Transverse colon (tissue), 4 donors: Measurements from ENCODE around the gene LRRC46. TPM values are rescaled to one million over a fixed set of nuclear protein-coding genes. Genes with fewer than 3 reads are reported as not detected.

Experiments used
- DNase-seq: peaks from one replicate; pipeline ENCODE4 v3.0.0-alpha.2; 2019
- H3K27ac ChIP-seq, 4 donors: fragments of 200-600 bp; sonication (generic); 2 replicates each; pipeline ENCODE4 v1.5.1; 2016 to 2018; ENCODE audit warnings: inconsistent platforms in 4 of 4
- H3K27me3 ChIP-seq: fragments of 200-600 bp; sonication (generic); 2 replicates; pipeline ENCODE4 v1.5.1; 2017; ENCODE audit warnings: inconsistent platforms
- H3K36me3 ChIP-seq, 4 donors: fragments of 200-600 bp; sonication (generic); 2 replicates each; pipeline ENCODE4 v1.5.1; 2017 to 2019; ENCODE audit warnings: inconsistent platforms in 4 of 4
- H3K4me1 ChIP-seq, 4 donors: fragments of 200-600 bp; sonication (generic); 2 replicates each; pipeline ENCODE4 v1.5.1; 2017 to 2020; ENCODE audit warnings: inconsistent platforms in 4 of 4
- H3K4me3 ChIP-seq, 4 donors: fragments of 200-600 bp; sonication (generic); 1 replicate in 1 of 4; 2 replicates in 3 of 4; pipeline versions ENCODE4 v1.5.1 to v1.6.1; 2017 to 2019; ENCODE audit warnings: inconsistent platforms in 4 of 4
- H3K9me3 ChIP-seq, 2 donors: fragments of 200-600 bp; sonication (generic); 2 replicates each; pipeline ENCODE4 v1.5.1; 2017 to 2019; ENCODE audit warnings: inconsistent platforms in 2 of 2
- EP300 ChIP-seq: sonication (generic); formaldehyde crosslinking; IDR thresholded peaks from one replicate; pipeline ENCODE4 v1.6.1; 2017; ENCODE audit warnings: antibody characterized with exemption, low read depth
- POLR2A ChIP-seq: fragments of 450-650 bp; IDR thresholded peaks from one replicate; pipeline ENCODE4 v1.6.1; 2016; ENCODE audit warnings: antibody characterized with exemption, mild to moderate bottlenecking, moderate library complexity
- POLR2AphosphoS5 ChIP-seq, 3 donors: sonication (generic); formaldehyde crosslinking; IDR thresholded peaks; one replicate each; pipeline ENCODE4 v1.6.1; 2016; ENCODE audit warnings: antibody characterized with exemption in 3 of 3
- WGBS, 2 donors: methylation state at CpG; one replicate each; pipeline ENCODE4 v1.1.5; 2018; ENCODE audit warnings: low coverage in 1 of 2; 5-methylcytosine and 5-hydroxymethylcytosine counted together
- in situ Hi-C, 4 donors: fragments of 200-750 bp; cut with MboI; loops; one replicate each; pipeline versions ENCODE4 v1.15.0 to v1.15.1; 2017; ENCODE audit warnings: low sequenced_read_pairs in 3 of 4, low pct_ligation_motif_present in 1 of 4, low pct_unique_long_range_greater_than_20kb in 1 of 4
- intact Hi-C: fragments of 100-400 bp; cut with DNase I; formaldehyde crosslinking; loops from one replicate; pipeline ENCODE4 v1.15.1; 2023; ENCODE audit warnings: low total_unique reads
- total RNA-seq, 4 donors: library from RNA; depleted of rRNA; stranded (reverse); fragments of >200 nt; gene quantifications; one replicate each; pipeline ENCODE4 v1.1.0, GENCODE V29; 2016
- TF ChIP-seq, protein P1 (sequence below), 5 experiments: fragments of 200-600 bp in 3 of 5; fragments of 450-650 bp in 2 of 5; sonication (generic) in 3 of 5; IDR thresholded peaks; 1 replicate in 2 of 5; 2 replicates in 3 of 5; pipeline ENCODE4 v1.5.1; 2016 to 2017; ENCODE audit warnings: antibody characterized with exemption in 5 of 5, inconsistent platforms in 3 of 5, mild to moderate bottlenecking in 2 of 5, moderate library complexity in 1 of 5

The LRRC46 gene
- total RNA-seq, 4 donors from 2014 or later = 0.48 to 0.80 TPM; not detected in 2

DNA sequence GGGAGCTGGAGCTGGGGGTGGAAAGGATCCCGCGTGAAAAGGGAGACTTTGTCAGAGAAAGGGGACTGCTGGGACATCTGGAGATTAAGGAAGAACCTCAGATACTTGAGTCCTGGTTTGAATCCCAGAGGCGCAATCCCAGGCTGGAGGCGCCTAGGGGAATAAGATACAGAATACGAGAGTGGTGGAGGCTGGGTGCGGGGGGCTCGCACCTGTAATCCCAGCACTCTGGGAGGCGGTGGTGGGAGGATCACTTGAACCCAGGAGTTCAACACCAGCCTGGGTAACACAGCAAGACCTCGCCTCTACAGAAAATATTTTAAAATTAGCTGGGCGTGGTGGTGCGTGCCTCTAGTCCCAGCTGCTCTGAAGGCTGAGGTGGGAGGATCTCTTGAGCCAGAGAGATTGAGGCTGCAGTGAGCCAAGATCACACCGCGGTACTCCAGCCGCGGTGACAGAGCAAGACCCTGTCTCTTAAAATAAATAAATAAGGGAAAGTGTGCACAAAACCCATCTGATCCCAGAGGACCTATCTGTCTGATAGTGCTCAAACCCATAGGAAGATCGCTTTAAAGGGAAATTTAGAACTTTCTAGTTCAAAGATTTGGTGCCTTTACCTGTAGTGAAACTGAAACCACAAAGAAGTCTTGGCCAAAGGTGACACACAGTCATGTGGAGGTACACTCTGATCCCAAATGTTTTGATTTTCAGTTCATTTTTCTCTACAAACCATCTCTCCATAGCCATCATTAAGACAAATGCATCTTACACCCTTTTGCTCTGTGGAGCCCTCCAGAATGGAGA is 10.2 kb downstream of the LRRC46 start:
- Histone ChIP-seq H3K4me3 (peak overlapping the region in 2 of 4 donors; percentile 74 to 94), H3K4me1 (peaks cover 12 to 37% (median 32%) of the 10 kb centered on the region in 4 donors), H3K27ac (peak overlapping the region; percentile 65 to 84 (median 77)), H3K36me3 (no peaks in the 10 kb centered on the region), H3K9me3 (no peaks in the 10 kb centered on the region), H3K27me3 (peaks cover 14% of the 10 kb centered on the region)
- in situ Hi-C loops = loop anchor here (5.0 to 25.0 kb wide), 3 partner anchors 46 to 121 kb away; partner anchors contain the start of genes CDK5RAP3 (in 1 of the 4) and PRR15L (in 1 of the 4)
- no peak for DNase-seq
- intact Hi-C loops = loop anchor here (2.0 to 10.0 kb wide), 2 partner anchors 49 to 103 kb away; partner anchors contain the start of gene PNPO
- 58 to 67% methylated on average over 7 to 16 of the region's 16 CpGs for WGBS, 2 donors
- TF ChIP-seq POLR2AphosphoS5 (IDR thresholded peaks at IDR 0.05) (no peak), POLR2A (no peak)
- TF ChIP-seq, protein P1, sequence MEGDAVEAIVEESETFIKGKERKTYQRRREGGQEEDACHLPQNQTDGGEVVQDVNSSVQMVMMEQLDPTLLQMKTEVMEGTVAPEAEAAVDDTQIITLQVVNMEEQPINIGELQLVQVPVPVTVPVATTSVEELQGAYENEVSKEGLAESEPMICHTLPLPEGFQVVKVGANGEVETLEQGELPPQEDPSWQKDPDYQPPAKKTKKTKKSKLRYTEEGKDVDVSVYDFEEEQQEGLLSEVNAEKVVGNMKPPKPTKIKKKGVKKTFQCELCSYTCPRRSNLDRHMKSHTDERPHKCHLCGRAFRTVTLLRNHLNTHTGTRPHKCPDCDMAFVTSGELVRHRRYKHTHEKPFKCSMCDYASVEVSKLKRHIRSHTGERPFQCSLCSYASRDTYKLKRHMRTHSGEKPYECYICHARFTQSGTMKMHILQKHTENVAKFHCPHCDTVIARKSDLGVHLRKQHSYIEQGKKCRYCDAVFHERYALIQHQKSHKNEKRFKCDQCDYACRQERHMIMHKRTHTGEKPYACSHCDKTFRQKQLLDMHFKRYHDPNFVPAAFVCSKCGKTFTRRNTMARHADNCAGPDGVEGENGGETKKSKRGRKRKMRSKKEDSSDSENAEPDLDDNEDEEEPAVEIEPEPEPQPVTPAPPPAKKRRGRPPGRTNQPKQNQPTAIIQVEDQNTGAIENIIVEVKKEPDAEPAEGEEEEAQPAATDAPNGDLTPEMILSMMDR (IDR thresholded peaks at IDR 0.05) = peak in 1 of 5 experiments; percentile 36

DNA sequence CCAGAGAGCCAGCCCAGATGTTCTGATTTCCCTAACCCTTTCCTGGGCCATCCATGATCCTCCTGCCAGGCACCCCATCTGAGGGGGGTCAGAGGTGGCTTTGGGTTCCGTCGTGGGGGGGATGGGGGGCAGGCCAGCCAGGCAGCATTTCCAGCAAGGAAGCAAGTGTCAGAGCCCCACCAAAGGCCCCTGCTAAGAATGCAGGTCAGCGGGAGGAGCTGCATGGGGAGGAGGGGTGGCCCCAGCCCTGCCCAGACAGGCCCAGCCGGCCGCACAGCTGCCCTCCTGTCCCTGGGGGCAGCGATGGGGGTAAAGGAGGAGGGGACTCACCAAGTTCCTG is 11.9 kb downstream of the LRRC46 start:
- H3K36me3 ChIP-seq = no peaks in the 10 kb centered on the region
- peaks cover 12 to 37% (median 32%) of the 10 kb centered on the region in 4 donors for H3K4me1 ChIP-seq
- no peak for DNase-seq
- 15% methylated on average over 6 of the region's 6 CpGs; no CpG with 5 or more reads in 1 of the 2 donors for WGBS, 2 donors
- in situ Hi-C loops = loop anchor here (5.0 to 25.0 kb wide), 3 partner anchors 44 to 119 kb away; partner anchors contain the start of genes CDK5RAP3 (in 1 of the 4) and PRR15L (in 1 of the 4)
- intact Hi-C loops = loop anchor here (2.0 to 10.0 kb wide), 2 partner anchors 47 to 101 kb away; partner anchors contain the start of gene PNPO
- no peak for TF ChIP-seq POLR2A
- TF ChIP-seq POLR2AphosphoS5 (IDR thresholded peaks at IDR 0.05) = no peak
- TF ChIP-seq, protein P1 (IDR thresholded peaks at IDR 0.05) = peak in 1 of 5 experiments; percentile 7
- TF ChIP-seq EP300 = no peak
- no peak overlapping the region for H3K4me3 ChIP-seq
- no peaks in the 10 kb centered on the region for H3K9me3 ChIP-seq
- peak overlapping the region in 1 of 4 donors; percentile 50 for H3K27ac ChIP-seq
- H3K27me3 ChIP-seq = peaks cover 30% of the 10 kb centered on the region

DNA sequence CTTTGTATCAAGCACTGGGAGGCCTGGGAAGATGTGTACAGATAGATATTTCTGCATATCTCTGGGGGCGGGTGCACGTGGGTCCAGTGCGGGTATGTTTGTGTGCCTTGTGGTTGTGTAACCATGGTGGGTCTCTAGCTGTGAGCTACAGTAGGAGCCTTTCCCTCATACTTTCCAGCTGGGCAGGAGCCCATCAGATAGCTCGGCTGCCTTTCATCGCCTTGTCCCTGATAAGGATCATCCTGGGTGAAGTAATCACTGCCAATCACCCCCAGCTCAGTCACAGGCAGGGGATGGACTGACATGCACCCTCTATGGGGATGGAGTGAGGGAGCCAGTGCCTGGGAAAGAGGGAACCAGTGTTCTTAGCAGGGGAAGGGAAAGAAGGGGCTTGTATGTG is 12.8 kb downstream of the LRRC46 start:
- 30 to 60% methylated on average over 2 to 5 of the region's 5 CpGs for WGBS, 2 donors
- Histone ChIP-seq H3K4me3 (no peak overlapping the region), H3K36me3 (no peaks in the 10 kb centered on the region), H3K27ac (no peak overlapping the region), H3K27me3 (peaks cover 34% of the 10 kb centered on the region), H3K4me1 (peaks cover 12 to 37% (median 32%) of the 10 kb centered on the region in 4 donors), H3K9me3 (no peaks in the 10 kb centered on the region)
- in situ Hi-C loops = loop anchor here (5.0 to 25.0 kb wide), 3 partner anchors 43 to 118 kb away; partner anchors contain the start of genes CDK5RAP3 (in 1 of the 4) and PRR15L (in 1 of the 4)
- TF ChIP-seq POLR2AphosphoS5 (IDR thresholded peaks at IDR 0.05) (no peak), EP300 (no peak)
- intact Hi-C loops = loop anchor here (10.0 kb wide), 1 partner anchor 101 kb away; the partner anchor contains the start of gene PNPO
- DNase-seq = no peak

DNA sequence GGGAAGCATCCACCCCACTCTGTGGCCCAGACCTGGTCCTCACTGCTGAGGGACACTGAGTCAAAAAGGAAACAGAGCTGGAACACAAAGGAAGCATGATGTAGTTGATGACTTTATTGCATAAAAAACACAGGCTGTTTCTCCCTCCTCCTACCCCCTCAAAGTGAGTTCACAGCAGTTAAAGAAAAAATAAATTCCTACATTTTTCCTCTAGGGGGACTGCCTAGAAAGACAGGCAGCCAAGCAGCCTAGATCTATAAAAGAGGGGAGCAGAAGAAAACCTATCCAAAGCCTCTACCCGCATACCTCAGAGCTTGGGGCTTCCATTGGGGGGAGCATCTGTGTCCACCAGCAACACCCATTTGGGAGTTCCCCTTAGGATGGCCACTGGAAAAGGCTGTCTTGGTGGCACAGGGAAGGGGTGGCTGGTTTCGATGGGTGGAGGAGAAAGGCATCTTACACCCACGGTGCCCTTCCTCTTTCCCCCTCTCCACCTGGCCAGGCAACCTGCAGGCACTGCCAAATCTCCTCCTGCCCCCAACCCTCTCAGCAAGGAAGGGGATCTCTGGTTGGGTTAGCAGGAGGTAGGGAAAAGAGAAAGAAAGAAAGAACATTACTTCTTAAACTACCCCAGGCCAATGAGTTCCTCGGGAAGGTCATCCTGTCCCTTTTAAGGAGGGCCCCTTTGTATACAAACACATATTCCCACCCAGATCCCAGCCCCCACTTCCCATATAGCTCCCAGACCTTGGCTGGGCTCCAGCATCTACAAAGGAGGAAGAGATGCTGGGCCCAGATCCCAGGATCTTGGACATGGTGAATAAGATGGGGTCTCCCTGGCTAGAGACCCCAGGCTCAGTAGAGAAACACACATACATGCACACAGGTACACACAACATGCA is 13.6 kb downstream of the LRRC46 start:
- WGBS, 2 donors = 56 to 73% methylated on average over 2 to 4 of the region's 4 CpGs
- Histone ChIP-seq H3K36me3 (no peaks in the 10 kb centered on the region), H3K27ac (no peak overlapping the region), H3K4me3 (no peak overlapping the region), H3K27me3 (peaks cover 39% of the 10 kb centered on the region), H3K4me1 (peaks cover 9 to 35% (median 26%) of the 10 kb centered on the region in 4 donors), H3K9me3 (no peaks in the 10 kb centered on the region)
- intact Hi-C loops (loop anchor here (10.0 kb wide), 1 partner anchor 100 kb away; the partner anchor contains the start of gene PNPO), in situ Hi-C loops (loop anchor here (5.0 to 25.0 kb wide), 3 partner anchors 42 to 117 kb away; partner anchors contain the start of genes CDK5RAP3 (in 1 of the 4) and PRR15L (in 1 of the 4))
- TF ChIP-seq EP300 (no peak), POLR2AphosphoS5 (IDR thresholded peaks at IDR 0.05) (no peak)
- TF ChIP-seq, protein P1 (IDR thresholded peaks at IDR 0.05) = peak in 4 of 5 experiments; percentile 6 to 24 (median 16)
- no peak for DNase-seq
